Rectal smooth muscle tissue (tissue), 1 donor: ENCODE data around the gene NOL3.
A peak's percentile ranks its signal among the peaks of the same experiment; 100 is the strongest.

Source experiments
- H3K27ac ChIP-seq: one replicate; pipeline ENCODE4 v1.7.0; 2013; ENCODE audit warnings: low read depth, low read length, inconsistent platforms
- H3K27me3 ChIP-seq: one replicate; pipeline ENCODE4 v1.7.0; 2013; ENCODE audit warnings: low read length; ENCODE audit not compliant: control insufficient read depth, insufficient read depth
- H3K36me3 ChIP-seq: one replicate; pipeline ENCODE4 v1.7.0; 2013; ENCODE audit warnings: low read length; ENCODE audit not compliant: control insufficient read depth, insufficient read depth
- H3K4me1 ChIP-seq: one replicate; pipeline ENCODE4 v1.7.0; 2013; ENCODE audit warnings: low read length; ENCODE audit not compliant: control insufficient read depth, insufficient read depth
- H3K4me3 ChIP-seq: one replicate; pipeline ENCODE4 v1.7.0; 2013; ENCODE audit warnings: low read length
- H3K9ac ChIP-seq: one replicate; pipeline ENCODE4 v1.7.0; 2013; ENCODE audit warnings: low read length

Gene NOL3

DNA sequence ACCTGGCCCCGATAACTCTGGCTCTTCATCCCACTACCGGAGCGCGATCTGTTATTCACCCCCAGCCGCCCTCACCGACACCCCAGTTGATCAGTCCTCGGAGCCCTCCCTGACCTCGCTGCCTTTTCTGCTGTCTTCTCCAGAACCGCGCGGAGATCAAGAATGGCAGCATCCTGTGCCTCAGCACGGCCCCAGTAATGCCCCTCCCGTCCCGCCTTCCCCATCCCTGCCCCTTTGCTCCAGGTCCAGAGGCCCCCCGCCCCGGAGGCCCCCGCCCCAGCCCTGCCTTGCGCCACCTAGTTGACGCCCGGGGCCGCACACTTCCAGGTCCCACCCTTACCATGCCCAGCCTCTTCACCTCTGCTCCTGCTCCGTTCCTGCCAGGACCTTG, 29.5 kb downstream of the NOL3 start:
- peaks cover 42% of the 10 kb centered on the region for H3K36me3 ChIP-seq
- no peaks in the 10 kb centered on the region for H3K27me3 ChIP-seq
- H3K27ac ChIP-seq = no peak overlapping the region
- no peak overlapping the region for H3K9ac ChIP-seq
- peak overlapping the region; percentile 51 for H3K4me3 ChIP-seq
- H3K4me1 ChIP-seq = no peaks in the 10 kb centered on the region

DNA sequence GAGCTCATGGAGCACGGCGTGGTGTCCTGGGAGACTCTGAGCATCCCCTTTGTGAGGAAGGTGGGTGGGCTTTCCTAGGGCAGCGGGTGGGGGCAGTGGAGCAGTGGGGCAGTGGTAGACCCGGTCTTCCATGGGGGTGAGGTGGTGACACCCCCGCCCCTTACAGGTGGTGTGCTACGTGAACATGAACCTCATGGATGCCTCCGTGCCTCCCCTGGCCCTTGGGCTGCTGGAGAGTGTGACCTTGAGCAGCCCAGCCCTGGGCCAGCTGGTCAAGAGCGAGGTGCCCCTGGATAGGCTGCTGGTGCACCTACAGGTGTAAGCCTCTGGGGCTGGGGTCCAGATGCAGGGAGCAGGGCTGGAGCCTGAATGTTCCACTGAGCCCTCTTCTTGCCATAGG, 30.2 kb downstream of the NOL3 start:
- Histone ChIP-seq H3K27me3 (no peaks in the 10 kb centered on the region), H3K27ac (no peak overlapping the region), H3K9ac (no peak overlapping the region), H3K36me3 (peaks cover 37% of the 10 kb centered on the region), H3K4me3 (no peak overlapping the region), H3K4me1 (no peaks in the 10 kb centered on the region)

DNA sequence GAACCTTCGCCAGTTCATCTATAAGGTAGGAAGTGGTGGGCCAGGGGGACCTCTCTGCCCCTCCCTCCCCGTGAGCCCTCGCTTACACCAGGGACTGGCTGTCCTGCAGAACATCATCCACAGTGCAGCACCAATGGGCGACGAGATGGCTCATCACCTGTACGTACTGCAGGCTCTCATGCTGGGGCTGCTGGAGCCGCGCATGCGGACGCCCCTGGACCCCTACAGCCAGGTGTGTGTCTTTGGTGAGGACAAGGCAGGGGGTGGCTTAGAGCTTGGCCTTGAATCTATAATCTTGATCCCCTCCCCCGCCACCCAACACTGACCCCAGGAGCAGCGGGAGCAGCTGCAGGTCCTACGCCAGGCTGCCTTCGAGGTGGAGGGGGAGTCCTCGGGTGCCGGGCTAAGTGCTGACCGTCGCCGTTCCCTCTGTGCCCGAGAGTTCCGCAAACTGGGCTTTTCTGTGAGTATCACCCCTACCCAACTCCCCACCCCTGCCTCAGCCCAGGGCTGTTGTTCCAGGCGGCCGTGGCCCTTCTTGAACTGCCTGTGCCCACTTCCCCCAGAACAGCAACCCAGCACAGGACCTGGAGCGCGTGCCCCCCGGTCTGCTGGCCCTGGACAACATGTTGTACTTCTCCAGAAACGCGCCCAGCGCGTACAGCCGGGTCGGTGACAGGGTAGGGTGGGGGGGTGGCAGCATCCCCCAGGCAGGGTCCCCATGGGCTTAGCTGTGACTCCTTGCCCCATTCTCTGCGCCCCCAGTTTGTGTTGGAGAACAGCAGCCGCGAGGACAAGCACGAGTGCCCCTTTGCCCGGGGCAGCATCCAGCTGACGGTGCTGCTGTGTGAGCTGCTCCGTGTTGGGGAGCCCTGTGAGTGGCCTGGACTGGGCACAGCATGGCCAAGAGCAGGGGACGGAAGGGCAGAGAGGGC, 31.3 kb downstream of the NOL3 start:
- no peak overlapping the region for H3K9ac ChIP-seq
- H3K4me3 ChIP-seq = no peak overlapping the region
- no peaks in the 10 kb centered on the region for H3K27me3 ChIP-seq
- no peaks in the 10 kb centered on the region for H3K4me1 ChIP-seq
- peaks cover 28% of the 10 kb centered on the region for H3K36me3 ChIP-seq
- H3K27ac ChIP-seq = no peak overlapping the region

DNA sequence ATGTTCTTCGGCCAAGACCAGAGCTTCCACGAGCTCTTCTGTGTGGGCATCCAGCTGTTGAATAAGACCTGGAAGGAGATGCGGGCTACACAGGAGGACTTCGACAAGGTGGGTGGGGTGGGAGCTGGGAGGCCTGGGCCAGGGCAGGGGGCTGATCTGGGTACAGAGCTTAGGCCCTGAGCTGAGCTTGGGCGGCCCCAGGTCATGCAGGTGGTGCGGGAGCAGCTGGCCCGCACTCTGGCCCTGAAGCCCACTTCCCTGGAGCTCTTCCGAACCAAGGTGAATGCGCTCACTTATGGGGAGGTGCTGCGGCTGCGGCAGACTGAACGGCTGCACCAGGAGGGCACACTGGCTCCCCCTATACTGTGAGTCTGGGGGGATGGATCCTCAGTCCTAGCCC, 32.1 kb downstream of the NOL3 start:
- peaks cover 20% of the 10 kb centered on the region for H3K36me3 ChIP-seq
- no peak overlapping the region for H3K27ac ChIP-seq
- H3K9ac ChIP-seq = no peak overlapping the region

GRCh38 chr16:67202956-67203493, 32.7 kb downstream of the NOL3 start:
- H3K4me3 ChIP-seq = no peak overlapping the region
- no peak overlapping the region for H3K9ac ChIP-seq
- H3K36me3 ChIP-seq = peaks cover 15% of the 10 kb centered on the region
- no peaks in the 10 kb centered on the region for H3K4me1 ChIP-seq
- H3K27ac ChIP-seq = no peak overlapping the region
- H3K27me3 ChIP-seq = no peaks in the 10 kb centered on the region

More for the DNA sequence above, 32.1 kb downstream of the NOL3 start:
- no peak overlapping the region for H3K4me3 ChIP-seq
- no peaks in the 10 kb centered on the region for H3K27me3 ChIP-seq
- no peaks in the 10 kb centered on the region for H3K4me1 ChIP-seq

DNA sequence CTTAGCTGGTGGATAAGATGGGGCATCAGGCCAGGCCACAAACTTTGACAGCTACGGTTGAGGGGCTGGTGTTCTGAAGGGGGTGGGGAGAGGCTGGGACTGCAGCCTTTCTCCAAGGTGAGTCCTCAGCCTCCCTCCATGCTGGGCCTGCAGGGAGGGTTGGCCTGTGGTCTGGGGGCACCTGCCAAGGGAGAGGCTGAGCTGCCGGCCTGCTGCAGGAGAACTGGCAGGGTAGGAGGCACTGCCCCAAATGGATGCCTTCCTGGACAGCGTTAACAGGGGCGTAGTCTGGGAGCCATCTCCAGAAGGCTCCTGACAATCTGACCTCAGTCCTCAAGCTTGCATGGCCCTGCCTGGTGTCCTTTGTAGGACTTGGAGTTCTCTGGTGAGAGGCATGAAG, 33.7 kb downstream of the NOL3 start:
- no peak overlapping the region for H3K27ac ChIP-seq
- no peaks in the 10 kb centered on the region for H3K27me3 ChIP-seq
- H3K4me3 ChIP-seq = no peak overlapping the region
- peaks cover 12% of the 10 kb centered on the region for H3K36me3 ChIP-seq
- H3K9ac ChIP-seq = no peak overlapping the region
- H3K4me1 ChIP-seq = no peaks in the 10 kb centered on the region

GRCh38 chr16:67206129-67206837, 35.9 kb downstream of the NOL3 start:
- Histone ChIP-seq H3K9ac (no peak overlapping the region), H3K27me3 (no peaks in the 10 kb centered on the region), H3K27ac (no peak overlapping the region), H3K4me1 (no peaks in the 10 kb centered on the region), H3K36me3 (peaks cover 14% of the 10 kb centered on the region), H3K4me3 (no peak overlapping the region)

DNA sequence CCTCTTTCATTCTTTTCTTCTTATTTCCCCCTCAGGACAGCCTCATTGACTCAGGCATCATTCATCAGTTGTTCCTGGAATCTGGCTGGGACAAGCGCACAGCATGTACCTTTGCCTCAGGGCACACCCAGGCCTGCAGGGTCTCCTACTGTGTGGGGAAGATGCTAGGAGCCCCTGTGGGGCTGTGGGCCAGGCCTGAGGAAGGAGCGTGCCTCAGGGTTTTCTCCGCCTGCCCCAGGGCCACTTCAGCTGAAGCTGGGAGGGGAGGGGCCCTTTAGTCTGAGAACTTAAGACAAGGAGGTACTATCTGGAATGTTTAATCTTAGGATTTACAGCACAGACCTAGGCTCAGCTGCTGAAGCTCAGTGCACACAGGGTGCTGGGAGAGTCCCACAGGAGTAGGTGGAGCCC, 36.5 kb downstream of the NOL3 start:
- peaks cover 13% of the 10 kb centered on the region for H3K36me3 ChIP-seq
- no peak overlapping the region for H3K27ac ChIP-seq
- no peaks in the 10 kb centered on the region for H3K4me1 ChIP-seq
- no peak overlapping the region for H3K9ac ChIP-seq
- no peaks in the 10 kb centered on the region for H3K27me3 ChIP-seq
- no peak overlapping the region for H3K4me3 ChIP-seq

DNA sequence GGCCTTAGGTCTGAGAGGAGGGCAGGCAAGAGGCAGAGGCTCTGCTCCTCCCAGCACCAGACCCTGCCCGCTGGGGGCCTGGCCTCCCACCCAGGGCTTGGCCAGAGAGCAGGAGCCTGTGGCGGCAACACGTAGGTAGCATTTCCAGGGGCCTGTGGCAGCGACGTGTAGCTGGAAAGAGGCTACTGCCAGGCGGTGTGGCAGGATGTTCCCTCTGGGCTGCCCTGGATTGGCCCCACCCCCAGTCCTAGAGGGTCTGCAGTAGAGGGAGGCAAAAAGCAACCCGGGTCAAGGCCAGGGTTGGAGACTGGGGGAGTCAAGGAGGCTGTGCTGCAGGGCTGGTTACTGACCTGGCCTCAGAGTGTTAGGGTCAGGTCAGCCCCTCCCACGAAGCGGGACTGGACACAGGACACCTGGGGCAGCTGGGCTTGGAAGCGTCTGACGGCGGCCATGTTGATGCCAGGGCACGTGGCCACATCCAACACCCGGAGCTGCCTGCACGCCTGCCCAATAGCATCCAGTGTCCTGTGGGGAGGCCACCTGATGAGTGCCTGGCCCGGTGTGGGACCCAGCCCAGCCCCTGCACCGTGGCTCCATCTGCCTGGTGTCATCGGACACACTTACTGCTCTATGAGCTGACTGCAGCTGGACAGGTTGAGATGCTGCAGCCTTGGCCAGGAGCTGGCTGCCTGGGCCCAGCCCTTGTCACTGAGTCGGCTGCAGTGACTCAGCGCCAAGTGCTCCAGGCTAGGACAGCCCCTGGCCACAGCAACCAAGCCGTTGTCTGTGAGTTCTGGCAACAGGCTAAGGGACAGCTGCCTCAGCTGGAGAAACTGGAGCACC, 37.1 kb downstream of the NOL3 start:
- Histone ChIP-seq H3K9ac (no peak overlapping the region), H3K36me3 (peaks cover 8% of the 10 kb centered on the region)

DNA sequence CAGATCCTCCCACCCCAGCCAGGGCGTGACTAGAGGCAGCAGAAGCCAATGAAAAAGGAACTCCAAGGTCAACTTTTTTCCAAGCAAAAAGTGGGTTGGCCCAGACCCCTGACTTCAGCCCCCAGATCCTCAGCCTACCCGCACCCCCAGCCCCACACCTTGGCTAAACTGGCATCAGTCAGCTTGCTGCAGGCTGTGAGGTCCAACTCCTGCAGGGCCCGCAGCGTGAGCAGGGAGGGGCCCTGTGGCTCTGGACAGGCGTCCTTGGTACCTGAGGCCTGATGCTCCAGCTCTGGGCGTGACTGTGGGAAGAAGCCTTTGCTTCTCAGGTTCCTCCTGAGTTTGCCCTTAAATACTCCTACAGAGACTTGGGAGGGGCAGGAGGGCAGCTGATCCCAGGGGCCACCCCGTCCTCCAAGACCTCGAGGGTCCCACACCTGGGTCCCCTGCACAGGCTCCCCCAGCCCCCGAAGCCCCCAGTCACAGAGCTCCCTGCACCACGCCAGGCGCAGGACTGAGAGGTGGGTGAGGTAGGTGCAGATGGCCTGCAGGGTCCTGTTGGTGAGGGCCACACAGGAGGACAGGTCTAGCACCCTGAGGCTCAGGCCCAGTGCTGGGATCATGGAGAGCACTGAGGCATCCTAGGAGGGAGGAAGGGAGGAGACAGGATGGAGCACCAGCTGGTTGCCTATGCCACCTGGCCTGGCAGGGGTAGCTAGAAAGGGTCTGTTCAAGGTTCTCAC, 38.0 kb downstream of the NOL3 start:
- H3K9ac ChIP-seq = no peak overlapping the region
- H3K36me3 ChIP-seq = peaks cover 2% of the 10 kb centered on the region
- H3K27ac ChIP-seq = no peak overlapping the region

More for the DNA sequence above, 37.1 kb downstream of the NOL3 start:
- Histone ChIP-seq H3K27me3 (no peaks in the 10 kb centered on the region), H3K27ac (no peak overlapping the region), H3K4me3 (no peak overlapping the region), H3K4me1 (no peaks in the 10 kb centered on the region)

DNA sequence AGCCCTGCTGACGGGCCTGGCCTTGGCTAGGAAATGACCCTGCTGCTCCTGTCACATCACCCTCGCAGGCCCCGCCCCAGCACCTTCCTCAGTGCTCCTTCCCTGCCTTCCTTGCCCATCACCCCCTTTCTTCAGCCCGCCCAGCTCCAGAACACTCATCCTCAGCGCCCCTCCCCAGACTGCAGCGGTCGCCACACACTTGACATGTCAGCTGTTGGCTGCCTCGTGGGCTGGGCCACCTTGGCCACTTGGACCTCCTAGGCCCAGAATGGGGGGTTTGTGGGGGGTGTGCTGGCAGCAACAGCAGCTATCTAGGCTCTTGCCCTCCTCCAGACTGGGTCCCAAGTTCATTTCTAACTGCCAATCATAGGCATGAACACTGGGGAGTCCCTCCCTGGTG, 39.2 kb downstream of the NOL3 start:
- Histone ChIP-seq H3K9ac (no peak overlapping the region), H3K4me3 (no peak overlapping the region), H3K36me3 (peaks cover 2% of the 10 kb centered on the region), H3K27ac (no peak overlapping the region), H3K4me1 (no peaks in the 10 kb centered on the region), H3K27me3 (no peaks in the 10 kb centered on the region)

More for the DNA sequence above, 38.0 kb downstream of the NOL3 start:
- Histone ChIP-seq H3K27me3 (no peaks in the 10 kb centered on the region), H3K4me3 (no peak overlapping the region), H3K4me1 (no peaks in the 10 kb centered on the region)
